Endometrium (tissue), 2 donors: ENCODE results near the gene PNPLA5.

Experiments used
- FAIRE-seq: peaks from 2 replicates; lab custom pipeline; 2012; peaks lifted over from hg19 to GRCh38; lab: Jason Lieb, UNC
- donor health status: control.
- donor health status: control.

Gene PNPLA5

GRCh38 chr22:43854786-43855271 lies 37.0 kb downstream of the PNPLA5 start:
- FAIRE-seq, result no peak

- FAIRE-seq, result no peak
Measured at GRCh38 chr22:43854121-43854785, 37.6 kb downstream of the PNPLA5 start.

GRCh38 chr22:43853328-43853931 lies 38.4 kb downstream of the PNPLA5 start:
- no peak for FAIRE-seq

GRCh38 chr22:43852573-43853327 lies 39.1 kb downstream of the PNPLA5 start:
- no peak for FAIRE-seq

GRCh38 chr22:43851979-43852307 lies 39.9 kb downstream of the PNPLA5 start:
- FAIRE-seq, result no peak

GRCh38 chr22:43851058-43851978 lies 40.5 kb downstream of the PNPLA5 start:
- FAIRE-seq, result no peak

GRCh38 chr22:43850529-43850928 lies 41.3 kb downstream of the PNPLA5 start:
- FAIRE-seq, result no peak

GRCh38 chr22:43849731-43850130 lies 42.1 kb downstream of the PNPLA5 start:
- no peak for FAIRE-seq

- FAIRE-seq, result no peak
Measured at GRCh38 chr22:43848366-43849171, 43.2 kb downstream of the PNPLA5 start.

GRCh38 chr22:43847376-43848289 lies 44.2 kb downstream of the PNPLA5 start:
- FAIRE-seq, result no peak

GRCh38 chr22:43846966-43847365 lies 44.8 kb downstream of the PNPLA5 start:
- FAIRE-seq, result no peak

- FAIRE-seq, result no peak
Measured at GRCh38 chr22:43845981-43846380, 45.8 kb downstream of the PNPLA5 start.

GRCh38 chr22:43844560-43845545 lies 47.0 kb downstream of the PNPLA5 start:
- no peak for FAIRE-seq

GRCh38 chr22:43843783-43844530 lies 47.9 kb downstream of the PNPLA5 start:
- no peak for FAIRE-seq

GRCh38 chr22:43841742-43842141 lies 50.1 kb downstream of the PNPLA5 start:
- FAIRE-seq, result no peak

- no peak for FAIRE-seq
Measured at GRCh38 chr22:43840851-43841250, 51.0 kb downstream of the PNPLA5 start.

GRCh38 chr22:43840431-43840830 lies 51.4 kb downstream of the PNPLA5 start:
- FAIRE-seq, result no peak

- FAIRE-seq, result no peak
Measured at GRCh38 chr22:43839781-43840180, 52.0 kb downstream of the PNPLA5 start.
